Measurements from ENCODE around the gene ZNF396.

- TF ChIP-seq CTCF (conservative IDR thresholded peaks at IDR 0.05; ENCODE audit: low read depth in 2 of 2) (no peak), CREB1 (CRISPR knock-in tag; IDR thresholded peaks at IDR 0.05; ENCODE audit: low read depth) (no peak), EZH2 (IDR thresholded peaks at IDR 0.05; ENCODE audit: low read depth, unreplicated experiment) (no peak), REST (IDR thresholded peaks at IDR 0.05; ENCODE audit: unreplicated experiment) (no peak), EZH2phosphoT487 (IDR thresholded peaks at IDR 0.05; ENCODE audit: unreplicated experiment) (no peak), ETS1 (IDR thresholded peaks at IDR 0.05) (no peak), POLR2AphosphoS5 (IDR thresholded peaks at IDR 0.05; ENCODE audit: low read depth) (no peak), JUNB (IDR thresholded peaks at IDR 0.05; ENCODE audit: unreplicated experiment) (no peak)
These were observed 16.6 kb upstream of the ZNF396 start for GRCh38 chr18:35393716-35394115.

Measured in GM23338 (cell line).